Central memory CD8-positive, alpha-beta T cell (primary cell): ENCODE data around the gene NCOR2.
A peak's percentile ranks its signal among the peaks of the same experiment; 100 is the strongest.
"Not testable (repeated sequence)": the region's sequence is repeated elsewhere in the genome, so short reads cannot be mapped to it uniquely, and the experiment has no call there.

Source experiments
- ATAC-seq: fragments of 150-1000 bp; cut with Tn5 transposase; replicated peaks from 2 replicates; pipeline ENCODE4 v1.10.0; 2022; ENCODE audit warnings: mild to moderate bottlenecking, moderate FRiP score, moderate number of reproducible peaks; ENCODE audit not compliant: poor library complexity, severe bottlenecking; ENCODE audit errors: extremely low read depth
- DNase-seq, 2 donors: peaks; one replicate each; pipeline ENCODE4 v3.0.0; 2021; ENCODE audit warnings: low spot score in 2 of 2
- H3K27ac Mint-ChIP-seq: one replicate; pipeline ENCODE4 v1.8.0; 2022; ENCODE audit warnings: low read depth, mild to moderate bottlenecking, moderate library complexity, mixed read lengths
- H3K27me3 Mint-ChIP-seq: one replicate; pipeline ENCODE4 v1.8.0; 2022; ENCODE audit warnings: mixed read lengths
- H3K36me3 Mint-ChIP-seq: one replicate; pipeline ENCODE4 v1.8.0; 2022; ENCODE audit warnings: mild to moderate bottlenecking, moderate library complexity, mixed read lengths; ENCODE audit not compliant: insufficient read depth
- H3K4me1 Mint-ChIP-seq: one replicate; pipeline ENCODE4 v1.8.0; 2022; ENCODE audit warnings: mixed read lengths
- H3K4me3 Mint-ChIP-seq: one replicate; pipeline ENCODE4 v1.8.0; 2022; ENCODE audit warnings: mild to moderate bottlenecking, moderate library complexity, mixed read lengths
- H3K9me3 Mint-ChIP-seq: one replicate; pipeline ENCODE4 v1.8.0; 2022; ENCODE audit warnings: mixed read lengths

Gene NCOR2

DNA sequence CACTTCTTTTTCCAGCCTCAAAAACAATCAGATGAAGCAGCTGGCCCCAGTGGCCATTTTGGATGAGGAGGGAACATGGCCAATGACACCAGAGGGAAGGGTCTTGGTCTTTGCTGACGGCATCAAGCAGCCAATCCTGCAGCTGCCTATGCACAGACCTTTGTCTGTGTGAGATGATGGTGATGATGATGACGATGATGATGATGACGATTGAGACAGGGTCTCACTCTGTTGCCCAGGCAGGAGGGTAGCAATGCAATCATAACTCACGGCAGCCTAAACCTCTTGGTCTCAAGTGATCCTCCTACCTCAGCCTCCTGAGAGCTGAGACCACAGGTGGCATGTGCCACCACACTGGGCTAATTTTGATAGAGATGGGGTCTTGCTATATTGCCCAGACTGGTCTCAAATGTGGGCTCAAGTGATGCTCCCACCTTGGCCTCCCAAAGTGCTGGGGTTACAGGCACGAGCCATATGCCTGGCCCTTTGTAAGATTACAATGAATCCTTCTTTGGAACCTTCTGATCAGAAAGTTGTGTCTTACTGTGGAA, 26.5 kb upstream of the NCOR2 start:
- peaks cover 4% of the 10 kb centered on the region for H3K4me1 Mint-ChIP-seq
- no peaks in the 10 kb centered on the region for H3K9me3 Mint-ChIP-seq
- H3K4me3 Mint-ChIP-seq: no peak overlapping the region
- H3K36me3 Mint-ChIP-seq: peaks cover 1% of the 10 kb centered on the region
- H3K27me3 Mint-ChIP-seq: peaks cover 36% of the 10 kb centered on the region
- ATAC-seq (no peak), DNase-seq (no peak)
- H3K27ac Mint-ChIP-seq: no peak overlapping the region

DNA sequence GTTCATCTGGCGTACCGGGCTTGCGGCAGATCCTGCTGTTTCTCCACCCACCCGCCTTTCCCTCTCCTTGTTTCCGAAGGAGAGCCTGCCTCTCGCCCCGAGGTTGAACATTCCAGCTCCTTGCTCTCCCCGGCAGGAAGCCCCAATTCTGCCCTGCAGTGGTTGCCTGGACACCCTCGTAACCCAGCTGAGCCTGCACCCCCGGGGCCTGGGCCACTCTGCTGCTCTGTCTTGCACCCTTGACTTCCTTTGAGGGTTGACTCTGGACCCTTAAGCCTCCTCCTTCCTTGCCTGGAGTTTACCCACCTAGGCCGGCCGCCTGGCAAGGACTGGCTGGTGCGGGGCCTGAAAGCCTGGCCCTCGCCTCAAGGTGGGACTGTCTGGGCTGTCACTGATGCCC, 25.8 kb upstream of the NCOR2 start:
- no peaks in the 10 kb centered on the region for H3K9me3 Mint-ChIP-seq
- no peaks in the 10 kb centered on the region for H3K4me1 Mint-ChIP-seq
- H3K27me3 Mint-ChIP-seq: peaks cover 31% of the 10 kb centered on the region
- DNase-seq (no peak), ATAC-seq (no peak)
- H3K4me3 Mint-ChIP-seq: no peak overlapping the region
- no peak overlapping the region for H3K27ac Mint-ChIP-seq
- peaks cover 1% of the 10 kb centered on the region for H3K36me3 Mint-ChIP-seq

DNA sequence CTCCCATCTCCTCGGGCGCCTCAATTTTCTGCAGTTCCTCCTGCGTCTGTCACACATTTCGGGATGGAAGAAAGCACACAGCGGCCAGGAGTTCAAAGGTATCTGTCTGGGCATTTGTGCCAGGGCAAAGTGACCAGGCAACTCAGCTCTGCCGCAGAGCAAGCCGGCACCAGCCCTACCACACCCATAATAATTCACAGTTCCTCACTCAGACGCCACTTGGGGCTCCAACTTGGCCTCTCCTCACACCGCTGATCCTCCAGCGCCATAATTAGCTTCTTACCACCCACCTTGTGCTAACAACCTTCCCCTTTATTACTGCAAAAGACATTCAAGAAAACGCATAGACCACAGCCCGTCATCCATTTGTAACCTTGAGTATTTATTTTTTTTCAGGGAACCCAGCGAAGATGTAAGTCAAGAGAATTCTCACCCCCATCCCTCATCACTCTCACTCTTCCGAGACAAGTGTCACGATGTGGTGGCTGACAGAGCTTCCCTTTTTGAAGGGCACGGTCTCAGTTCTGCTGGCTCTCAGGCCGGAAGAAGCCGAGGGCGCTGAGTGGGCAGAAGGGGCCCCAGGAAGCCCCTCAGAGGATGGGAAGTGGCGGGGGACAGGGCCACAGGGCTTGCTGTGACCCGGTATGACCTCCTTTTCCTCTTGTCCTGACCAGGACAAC, 25.2 kb upstream of the NCOR2 start:
- ATAC-seq: no peak

DNA sequence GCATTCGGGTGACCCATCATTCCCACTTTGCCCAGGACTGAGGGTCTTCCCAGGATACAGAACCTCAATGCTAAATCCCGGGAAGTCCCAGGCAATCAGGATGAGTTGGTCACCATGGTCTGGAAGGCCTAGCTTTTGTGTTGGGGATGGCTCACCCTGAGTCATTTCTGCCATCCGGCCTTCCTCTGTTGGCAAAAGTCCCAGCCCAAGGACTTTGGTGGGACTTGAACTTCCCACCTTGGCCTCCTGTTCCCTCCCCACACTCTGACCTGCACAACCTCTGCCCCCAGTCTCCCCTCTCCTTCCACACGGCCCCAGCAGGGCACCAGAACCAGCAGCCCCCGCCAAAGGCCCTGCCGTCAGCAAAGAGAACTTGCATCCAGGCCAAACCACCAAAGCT, 24.6 kb upstream of the NCOR2 start:
- H3K9me3 Mint-ChIP-seq: no peaks in the 10 kb centered on the region
- DNase-seq (no peak), ATAC-seq (no peak)
- no peak overlapping the region for H3K4me3 Mint-ChIP-seq
- peaks cover 1% of the 10 kb centered on the region for H3K36me3 Mint-ChIP-seq
- no peaks in the 10 kb centered on the region for H3K4me1 Mint-ChIP-seq
- peak overlapping the region; percentile 37 for H3K27ac Mint-ChIP-seq
- H3K27me3 Mint-ChIP-seq: peaks cover 41% of the 10 kb centered on the region

More for the DNA sequence above, 25.2 kb upstream of the NCOR2 start:
- Mint-ChIP-seq H3K4me1 (no peaks in the 10 kb centered on the region), H3K27me3 (peaks cover 37% of the 10 kb centered on the region), H3K9me3 (no peaks in the 10 kb centered on the region), H3K27ac (peak overlapping the region; percentile 37), H3K36me3 (peaks cover 1% of the 10 kb centered on the region), H3K4me3 (no peak overlapping the region)
- DNase-seq: no peak

DNA sequence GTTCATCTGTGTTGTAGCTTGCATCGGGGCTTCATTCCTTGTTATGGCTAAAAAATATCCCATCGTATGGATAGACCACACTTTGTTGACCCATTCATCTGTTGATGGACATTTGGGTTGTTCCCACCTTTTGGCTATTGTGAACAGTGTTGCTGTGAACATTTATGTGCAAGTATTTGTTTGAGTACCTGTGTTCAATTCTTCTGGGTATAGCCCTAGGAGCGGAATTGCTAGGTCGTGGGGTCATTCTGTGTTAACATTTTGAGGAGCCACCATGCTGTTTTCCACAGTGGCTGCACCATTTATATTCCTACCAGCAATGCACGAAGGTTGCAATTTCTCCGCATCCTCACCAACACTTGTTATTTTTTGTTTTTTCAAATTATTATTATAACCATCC, 23.0 kb upstream of the NCOR2 start:
- Mint-ChIP-seq H3K27me3 (peaks cover 41% of the 10 kb centered on the region), H3K4me3 (no peak overlapping the region), H3K9me3 (no peaks in the 10 kb centered on the region), H3K27ac (no peak overlapping the region), H3K36me3 (peaks cover 1% of the 10 kb centered on the region), H3K4me1 (no peaks in the 10 kb centered on the region)
- ATAC-seq (no peak), DNase-seq (no peak)

DNA sequence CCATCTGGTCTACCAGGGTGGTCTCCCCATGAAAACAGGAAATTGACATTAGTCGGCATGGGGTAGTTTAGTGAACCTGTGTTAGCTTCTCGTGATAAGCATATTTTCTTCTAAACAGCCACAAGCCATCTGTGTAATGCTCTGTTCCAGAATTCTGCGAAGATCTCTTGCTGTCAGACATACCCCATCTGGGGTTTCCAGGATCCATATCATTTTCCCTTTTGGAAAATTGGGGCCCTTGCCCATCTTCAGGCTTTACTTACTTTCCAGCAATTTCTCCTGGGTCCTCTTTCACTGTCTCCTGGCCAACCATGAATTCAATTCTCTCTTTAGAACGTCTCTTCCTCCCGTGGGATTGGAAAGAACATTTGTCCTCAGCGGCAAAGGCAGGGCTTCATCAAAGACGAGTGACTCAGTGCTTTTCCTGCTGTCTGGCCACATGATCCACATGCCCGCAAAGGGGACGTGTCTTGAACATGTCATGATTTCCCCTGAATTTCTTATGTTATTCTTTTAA, 21.4 kb upstream of the NCOR2 start:
- no peaks in the 10 kb centered on the region for H3K4me1 Mint-ChIP-seq
- no peak for DNase-seq
- peaks cover 1% of the 10 kb centered on the region for H3K36me3 Mint-ChIP-seq
- peaks cover 27% of the 10 kb centered on the region for H3K27me3 Mint-ChIP-seq
- H3K27ac Mint-ChIP-seq: no peak overlapping the region
- ATAC-seq: no peak
- H3K9me3 Mint-ChIP-seq: no peaks in the 10 kb centered on the region
- no peak overlapping the region for H3K4me3 Mint-ChIP-seq

DNA sequence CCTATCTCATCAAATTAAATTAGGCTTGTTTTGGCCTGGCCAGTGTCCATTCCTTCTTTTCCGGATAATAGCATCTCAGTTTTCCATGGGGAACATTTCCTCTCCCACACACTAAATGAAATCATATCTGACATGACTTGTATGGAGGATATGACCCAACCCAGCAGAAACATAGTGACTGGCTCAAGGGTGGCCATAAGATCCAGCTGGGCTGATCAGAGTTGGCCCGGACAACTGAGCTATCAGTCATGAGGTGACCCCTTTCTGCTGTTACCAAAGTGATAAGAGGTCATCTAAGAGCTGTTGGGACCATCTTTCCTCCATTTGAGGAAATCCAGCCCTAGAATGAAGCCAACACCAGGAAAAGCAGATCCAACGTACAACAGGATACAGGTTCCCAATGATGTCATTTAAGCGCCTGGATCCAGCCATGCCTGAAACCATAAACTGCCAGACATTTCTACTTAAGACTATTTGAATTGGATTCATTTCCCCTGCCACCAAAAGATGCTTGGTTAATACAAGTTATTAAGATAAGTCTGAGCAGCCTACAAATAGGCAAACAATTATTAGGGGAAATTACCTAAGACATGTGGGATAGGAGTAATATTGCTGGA, 20.7 kb upstream of the NCOR2 start:
- ATAC-seq (no peak), DNase-seq (no peak)
- H3K4me3 Mint-ChIP-seq: no peak overlapping the region
- no peaks in the 10 kb centered on the region for H3K4me1 Mint-ChIP-seq
- peaks cover 1% of the 10 kb centered on the region for H3K36me3 Mint-ChIP-seq
- no peaks in the 10 kb centered on the region for H3K9me3 Mint-ChIP-seq
- H3K27me3 Mint-ChIP-seq: peaks cover 20% of the 10 kb centered on the region
- no peak overlapping the region for H3K27ac Mint-ChIP-seq

DNA sequence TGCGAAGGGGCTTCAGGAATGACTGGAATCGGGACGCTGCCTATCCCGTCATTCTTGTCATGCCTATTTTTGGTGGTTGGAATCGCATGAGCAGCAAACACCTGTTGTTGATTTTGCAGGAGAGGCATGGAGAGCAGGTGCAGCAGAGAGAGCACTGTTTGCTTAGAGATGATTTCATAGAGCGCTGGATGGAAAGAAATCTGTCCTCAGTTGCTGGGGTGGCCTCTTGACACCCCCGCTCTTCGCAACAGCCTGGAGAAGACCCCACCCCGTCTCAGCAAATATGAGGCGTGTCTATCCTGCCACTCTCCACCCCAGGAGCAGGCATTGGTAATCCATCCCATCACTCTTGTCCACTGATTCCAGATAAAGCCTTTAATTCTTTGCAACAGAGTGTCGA, 19.3 kb upstream of the NCOR2 start:
- no peak for ATAC-seq
- H3K36me3 Mint-ChIP-seq: peaks cover 1% of the 10 kb centered on the region
- H3K9me3 Mint-ChIP-seq: no peaks in the 10 kb centered on the region

DNA sequence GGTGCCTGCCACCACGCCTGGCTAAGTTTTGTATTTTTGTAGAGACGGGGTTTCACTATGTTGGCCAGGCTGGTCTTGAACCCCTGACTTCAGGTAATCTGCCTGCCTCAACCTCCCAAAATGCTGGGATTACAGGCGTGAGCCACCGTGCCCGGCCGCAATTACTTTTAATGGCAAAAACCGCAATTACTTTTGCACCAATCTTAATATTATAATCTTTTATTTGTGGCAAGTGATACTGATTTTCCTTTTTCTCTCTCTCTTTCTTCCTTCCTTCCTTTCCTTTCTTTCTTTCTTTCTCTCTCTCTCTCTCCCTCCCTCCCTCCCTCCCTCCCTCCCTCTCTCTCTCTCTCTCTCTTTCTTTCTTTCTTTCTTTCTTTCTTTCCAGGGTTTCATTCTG, 17.1 kb upstream of the NCOR2 start:
- not testable (repeated sequence) for H3K36me3 Mint-ChIP-seq, H3K4me3 Mint-ChIP-seq, H3K27ac Mint-ChIP-seq, DNase-seq, H3K9me3 Mint-ChIP-seq, H3K4me1 Mint-ChIP-seq, ATAC-seq
- H3K27me3 Mint-ChIP-seq: peaks cover 16% of the 10 kb centered on the region

More for the DNA sequence above, 19.3 kb upstream of the NCOR2 start:
- Mint-ChIP-seq H3K27me3 (peaks cover 10% of the 10 kb centered on the region), H3K27ac (no peak overlapping the region), H3K4me1 (no peaks in the 10 kb centered on the region), H3K4me3 (no peak overlapping the region)
- no peak for DNase-seq

DNA sequence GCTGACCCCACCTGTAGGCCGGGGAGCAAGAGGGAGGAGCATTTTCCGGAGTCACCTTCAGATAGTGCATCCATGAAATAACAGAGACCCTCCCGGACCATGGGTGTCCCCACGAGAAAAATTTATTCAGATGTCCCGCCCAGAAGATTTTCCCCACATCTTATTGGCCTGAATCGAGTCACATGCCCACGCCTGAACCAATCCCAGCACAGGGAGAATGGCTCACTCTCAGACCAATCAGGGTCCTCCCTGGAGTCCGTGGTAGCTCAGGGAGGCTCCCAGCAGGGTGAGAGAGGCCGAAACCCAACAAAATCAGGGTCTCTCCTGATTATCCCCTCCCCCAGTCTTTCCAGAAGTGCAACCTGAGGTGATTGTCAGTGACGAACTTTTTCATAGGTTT, 16.4 kb upstream of the NCOR2 start:
- ATAC-seq (no peak), DNase-seq (no peak)
- Mint-ChIP-seq H3K36me3 (no peaks in the 10 kb centered on the region), H3K4me1 (no peaks in the 10 kb centered on the region), H3K27ac (no peak overlapping the region), H3K27me3 (peaks cover 21% of the 10 kb centered on the region), H3K9me3 (peaks cover 7% of the 10 kb centered on the region), H3K4me3 (no peak overlapping the region)

DNA sequence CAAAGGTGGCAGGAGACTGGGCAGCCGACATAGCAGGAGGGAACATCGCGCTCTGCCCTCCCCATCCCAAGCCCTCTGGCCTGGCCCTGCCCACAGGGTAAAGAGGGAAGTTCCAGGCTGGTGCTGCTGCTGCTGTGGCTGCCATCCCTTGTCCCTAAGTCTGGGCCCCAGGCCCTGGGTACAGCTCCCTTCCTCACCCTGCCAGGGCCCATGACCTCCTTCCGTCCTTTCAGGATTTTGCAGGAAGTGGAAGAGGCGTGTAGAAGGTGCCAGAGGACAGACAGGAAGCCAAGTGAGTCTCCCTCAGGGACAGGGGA, 14.7 kb upstream of the NCOR2 start:
- DNase-seq: no peak

DNA sequence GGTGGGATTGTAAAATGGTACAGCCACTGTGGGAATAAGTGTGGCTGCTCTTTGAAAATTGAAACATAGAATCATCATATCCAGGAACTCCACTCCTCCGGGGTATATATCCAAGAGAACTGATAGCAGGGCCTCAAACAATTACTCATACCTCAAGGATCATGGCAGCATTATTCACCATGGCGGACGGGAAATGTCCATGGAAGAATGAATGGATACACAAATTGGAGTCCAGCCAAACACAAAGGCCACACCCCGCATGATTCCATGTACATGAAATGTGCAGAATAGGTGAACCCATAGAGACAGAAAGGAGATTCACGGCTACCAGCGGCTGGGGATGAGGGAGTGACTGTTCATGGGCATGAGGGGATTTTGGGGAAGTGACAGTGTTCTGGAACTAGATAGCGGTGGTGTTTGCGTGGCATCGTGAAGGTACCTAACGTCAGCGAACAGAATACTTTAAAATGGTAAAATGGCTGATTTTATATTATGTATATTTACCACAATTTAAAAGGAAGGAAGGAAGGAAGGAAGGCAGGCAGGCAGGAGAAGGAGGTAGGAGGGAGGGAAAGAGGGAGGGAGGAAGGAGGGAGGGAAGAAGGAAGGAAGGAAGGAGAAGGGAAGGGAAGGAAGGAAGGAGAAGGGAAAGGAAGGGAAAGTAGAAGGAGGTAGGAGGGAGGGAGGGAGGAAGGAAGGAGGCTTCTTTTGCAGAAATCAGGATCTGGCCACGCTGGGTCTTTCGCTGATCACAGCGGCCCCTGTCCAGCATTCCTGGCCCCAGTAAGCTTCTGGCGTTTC, 14.1 kb upstream of the NCOR2 start:
- Mint-ChIP-seq H3K4me3 (no peak overlapping the region), H3K27ac (no peak overlapping the region), H3K9me3 (peaks cover 7% of the 10 kb centered on the region), H3K4me1 (no peaks in the 10 kb centered on the region), H3K36me3 (no peaks in the 10 kb centered on the region), H3K27me3 (peaks cover 11% of the 10 kb centered on the region)
- no peak for DNase-seq
- ATAC-seq: no peak

More for the DNA sequence above, 14.7 kb upstream of the NCOR2 start:
- Mint-ChIP-seq H3K4me3 (no peak overlapping the region), H3K4me1 (no peaks in the 10 kb centered on the region), H3K9me3 (peaks cover 7% of the 10 kb centered on the region), H3K36me3 (no peaks in the 10 kb centered on the region), H3K27me3 (peaks cover 11% of the 10 kb centered on the region), H3K27ac (no peak overlapping the region)
- ATAC-seq: no peak
